ENCODE data around the gene TMEM187. TPM values are rescaled to one million over a fixed set of nuclear protein-coding genes. Genes with fewer than 3 reads are reported as not detected.

TMEM187 gene
- total and polyA plus RNA-seq, 7 donors, result 3.5 to 9.3 (median 3.8) TPM

DNA sequence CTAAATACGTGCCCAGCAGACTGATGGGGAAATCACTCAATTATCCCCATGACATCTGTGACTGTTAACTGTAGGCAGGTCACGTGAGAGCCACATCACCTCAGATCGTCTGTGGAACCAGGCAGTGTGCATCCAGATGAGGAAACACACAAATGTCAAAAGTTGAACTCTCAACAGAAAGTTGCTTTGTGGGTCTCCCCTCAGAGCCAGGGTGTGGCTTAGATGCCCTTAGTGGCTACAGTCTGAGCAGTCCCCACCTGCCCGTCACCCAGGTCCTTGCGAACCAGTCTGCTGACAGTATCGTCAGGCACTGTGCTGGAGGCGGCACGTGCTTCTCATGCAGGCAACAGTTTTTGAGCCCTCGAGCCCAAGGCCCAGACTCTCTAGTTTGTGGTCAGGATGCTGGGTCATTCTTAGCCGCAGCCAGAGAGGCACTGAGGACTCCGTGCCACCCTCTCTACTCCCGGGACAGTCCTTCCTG, 10.8 kb downstream of the TMEM187 start:
- no peak for TF ChIP-seq POLR2A (IDR thresholded peaks at IDR 0.05)
- TF ChIP-seq POLR2AphosphoS5 (IDR thresholded peaks at IDR 0.05), result no peak
- TF ChIP-seq EP300 (IDR thresholded peaks at IDR 0.05), result no peak
- no peak for TF ChIP-seq CTCF (IDR thresholded peaks at IDR 0.05)
- no peaks in the 10 kb centered on the region for H3K4me1 ChIP-seq
- no peak for DNase-seq
- whole genome bisulfite sequencing, 2 donors, result 73 to 88% methylated on average over 12 of the region's 12 CpGs
- H3K4me3 ChIP-seq, result no peak overlapping the region
- intact Hi-C loops (cut with DNase I), result no loop called here
- H3K36me3 ChIP-seq, result no peaks in the 10 kb centered on the region
- H3K27ac ChIP-seq, result no peak overlapping the region
- H3K27me3 ChIP-seq, result no peaks in the 10 kb centered on the region
- H3K9me3 ChIP-seq, result no peaks in the 10 kb centered on the region

GRCh38 chrX:153984351-153985178, 12.0 kb downstream of the TMEM187 start:
- peak overlapping the region in 3 of 4 donors; percentile 64 to 76 (median 68) for H3K27ac ChIP-seq
- intact Hi-C loops (cut with DNase I), result no loop called here
- WGBS, 2 donors, result 48 to 51% methylated on average over 20 of the region's 20 CpGs

GRCh38 chrX:153988493-153988892, 15.9 kb downstream of the TMEM187 start:
- Histone ChIP-seq H3K4me3 (no peak overlapping the region), H3K27me3 (no peaks in the 10 kb centered on the region), H3K36me3 (no peaks in the 10 kb centered on the region), H3K9me3 (no peaks in the 10 kb centered on the region), H3K4me1 (no peaks in the 10 kb centered on the region), H3K27ac (no peak overlapping the region)
- no peak for DNase-seq
- TF ChIP-seq POLR2A (IDR thresholded peaks at IDR 0.05), result no peak
- TF ChIP-seq CTCF (IDR thresholded peaks at IDR 0.05), result no peak
- TF ChIP-seq EP300 (IDR thresholded peaks at IDR 0.05), result no peak
- TF ChIP-seq POLR2AphosphoS5 (IDR thresholded peaks at IDR 0.05), result no peak
- WGBS, 2 donors, result 93% methylated on average over 12 of the region's 12 CpGs
- intact Hi-C loops (cut with DNase I), result no loop called here

More at GRCh38 chrX:153984351-153985178, 12.0 kb downstream of the TMEM187 start:
- Histone ChIP-seq H3K4me1 (no peaks in the 10 kb centered on the region), H3K27me3 (no peaks in the 10 kb centered on the region), H3K36me3 (no peaks in the 10 kb centered on the region), H3K4me3 (no peak overlapping the region), H3K9me3 (no peaks in the 10 kb centered on the region)
- TF ChIP-seq EP300 (IDR thresholded peaks at IDR 0.05) (no peak), POLR2A (IDR thresholded peaks at IDR 0.05) (no peak), POLR2AphosphoS5 (IDR thresholded peaks at IDR 0.05) (no peak), CTCF (IDR thresholded peaks at IDR 0.05) (no peak)
- no peak for DNase-seq

DNA sequence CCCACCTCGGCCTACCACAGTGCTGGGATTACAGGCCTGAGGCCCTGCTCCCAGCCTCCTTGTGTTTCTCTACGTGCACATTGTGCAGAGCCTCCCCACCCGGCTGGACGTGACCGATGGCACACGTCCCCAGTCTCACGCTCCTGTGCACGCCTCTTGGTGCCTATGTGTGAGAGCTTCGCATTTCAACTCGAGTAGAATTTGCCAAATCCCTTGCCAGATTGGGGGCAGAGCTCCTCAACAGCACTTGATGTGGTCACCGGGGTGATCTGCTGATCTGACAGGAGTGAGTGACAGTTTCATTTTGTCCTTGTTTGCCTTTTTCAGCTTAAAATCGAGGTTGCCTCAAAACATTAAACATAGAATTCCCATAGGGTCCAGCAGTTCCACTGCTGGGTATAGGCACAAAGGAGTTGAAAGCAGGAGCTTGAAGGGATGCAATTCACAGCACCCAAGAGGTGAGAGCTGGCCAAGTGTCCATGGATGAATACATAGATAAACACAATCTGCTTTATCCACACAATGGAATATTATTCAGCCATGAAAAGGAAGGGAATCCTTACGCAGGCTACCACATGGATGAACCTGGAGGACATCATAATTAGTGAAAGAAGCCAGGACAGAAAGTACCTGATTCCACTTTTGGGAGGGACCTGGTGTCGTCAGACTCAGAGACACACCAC, 17.6 kb downstream of the TMEM187 start:
- no peaks in the 10 kb centered on the region for H3K9me3 ChIP-seq
- intact Hi-C loops (cut with DNase I), result no loop called here
- WGBS, 2 donors, result 82 to 93% methylated on average over 14 of the region's 14 CpGs
- no peaks in the 10 kb centered on the region for H3K4me1 ChIP-seq
- no peak overlapping the region for H3K4me3 ChIP-seq
- TF ChIP-seq POLR2A (IDR thresholded peaks at IDR 0.05), result no peak
- no peak for TF ChIP-seq EP300 (IDR thresholded peaks at IDR 0.05)
- no peak for TF ChIP-seq POLR2AphosphoS5 (IDR thresholded peaks at IDR 0.05)
- TF ChIP-seq CTCF (IDR thresholded peaks at IDR 0.05), result no peak
- no peak for DNase-seq
- no peak overlapping the region for H3K27ac ChIP-seq
- no peaks in the 10 kb centered on the region for H3K27me3 ChIP-seq
- H3K36me3 ChIP-seq, result no peaks in the 10 kb centered on the region

All from sigmoid colon (tissue), 7 donors.